Central memory CD8-positive, alpha-beta T cell (primary cell): ENCODE results near the gene HPS4.

Experiments used
- ATAC-seq: fragments of 150-1000 bp; cut with Tn5 transposase; replicated peaks from 2 replicates; pipeline ENCODE4 v1.10.0; 2022; ENCODE audit warnings: mild to moderate bottlenecking, moderate FRiP score, moderate number of reproducible peaks; ENCODE audit not compliant: poor library complexity, severe bottlenecking; ENCODE audit errors: extremely low read depth
- DNase-seq, 2 donors: peaks; one replicate each; pipeline ENCODE4 v3.0.0; 2021; ENCODE audit warnings: low spot score in 2 of 2
- H3K27ac Mint-ChIP-seq: one replicate; pipeline ENCODE4 v1.8.0; 2022; ENCODE audit warnings: low read depth, mild to moderate bottlenecking, moderate library complexity, mixed read lengths
- H3K27me3 Mint-ChIP-seq: one replicate; pipeline ENCODE4 v1.8.0; 2022; ENCODE audit warnings: mixed read lengths
- H3K36me3 Mint-ChIP-seq: one replicate; pipeline ENCODE4 v1.8.0; 2022; ENCODE audit warnings: mild to moderate bottlenecking, moderate library complexity, mixed read lengths; ENCODE audit not compliant: insufficient read depth
- H3K4me1 Mint-ChIP-seq: one replicate; pipeline ENCODE4 v1.8.0; 2022; ENCODE audit warnings: mixed read lengths
- H3K4me3 Mint-ChIP-seq: one replicate; pipeline ENCODE4 v1.8.0; 2022; ENCODE audit warnings: mild to moderate bottlenecking, moderate library complexity, mixed read lengths
- H3K9me3 Mint-ChIP-seq: one replicate; pipeline ENCODE4 v1.8.0; 2022; ENCODE audit warnings: mixed read lengths

The HPS4 gene

GRCh38 chr22:26477341-26477731, 6.2 kb downstream of the HPS4 start:
- DNase-seq (no peak), ATAC-seq (no peak)
- Mint-ChIP-seq H3K4me1 (peaks cover 26% of the 10 kb centered on the region), H3K4me3 (no peak overlapping the region), H3K36me3 (peaks cover 39% of the 10 kb centered on the region), H3K27me3 (no peaks in the 10 kb centered on the region), H3K27ac (peak overlapping the region; percentile 23), H3K9me3 (no peaks in the 10 kb centered on the region)

DNA sequence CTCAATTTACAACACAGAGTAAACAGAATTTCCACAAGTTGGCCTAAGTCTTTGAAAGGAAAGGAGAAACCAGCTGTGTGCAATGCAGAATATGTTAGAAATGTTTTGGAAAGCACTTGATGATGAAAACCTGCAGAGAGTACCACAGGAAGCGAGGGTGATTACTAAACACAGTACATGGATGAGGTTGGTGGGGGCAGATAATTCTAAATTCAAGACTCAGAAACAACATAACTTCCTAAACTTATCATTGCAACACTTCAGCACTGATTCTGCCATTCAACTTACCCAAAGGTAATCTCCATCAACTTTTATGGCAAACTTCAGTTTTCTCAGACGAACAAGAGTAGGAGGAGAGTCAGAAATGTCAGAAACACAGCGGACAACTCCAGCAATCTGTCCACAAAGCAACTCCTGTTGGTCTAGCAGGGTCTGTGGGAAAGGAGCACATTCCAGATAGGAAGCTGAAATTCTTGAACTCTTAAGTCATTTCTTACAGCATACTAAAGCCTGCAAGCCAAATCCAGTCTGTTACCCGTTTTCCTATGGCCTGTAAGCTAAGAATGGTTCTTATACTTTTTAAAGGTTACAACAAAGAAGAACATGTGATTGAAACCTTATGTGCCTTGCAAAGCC, 6.8 kb downstream of the HPS4 start:
- H3K4me1 Mint-ChIP-seq: peaks cover 21% of the 10 kb centered on the region
- H3K9me3 Mint-ChIP-seq: no peaks in the 10 kb centered on the region
- no peak overlapping the region for H3K4me3 Mint-ChIP-seq
- H3K27me3 Mint-ChIP-seq: no peaks in the 10 kb centered on the region
- no peak for ATAC-seq
- H3K27ac Mint-ChIP-seq: no peak overlapping the region
- DNase-seq: no peak
- H3K36me3 Mint-ChIP-seq: peaks cover 39% of the 10 kb centered on the region

- Mint-ChIP-seq H3K27me3 (no peaks in the 10 kb centered on the region), H3K36me3 (peaks cover 45% of the 10 kb centered on the region), H3K4me1 (peaks cover 2% of the 10 kb centered on the region), H3K27ac (no peak overlapping the region), H3K9me3 (no peaks in the 10 kb centered on the region), H3K4me3 (no peak overlapping the region)
- no peak for DNase-seq
- ATAC-seq: no peak
Observed at GRCh38 chr22:26474682-26475081, 8.9 kb downstream of the HPS4 start.

DNA sequence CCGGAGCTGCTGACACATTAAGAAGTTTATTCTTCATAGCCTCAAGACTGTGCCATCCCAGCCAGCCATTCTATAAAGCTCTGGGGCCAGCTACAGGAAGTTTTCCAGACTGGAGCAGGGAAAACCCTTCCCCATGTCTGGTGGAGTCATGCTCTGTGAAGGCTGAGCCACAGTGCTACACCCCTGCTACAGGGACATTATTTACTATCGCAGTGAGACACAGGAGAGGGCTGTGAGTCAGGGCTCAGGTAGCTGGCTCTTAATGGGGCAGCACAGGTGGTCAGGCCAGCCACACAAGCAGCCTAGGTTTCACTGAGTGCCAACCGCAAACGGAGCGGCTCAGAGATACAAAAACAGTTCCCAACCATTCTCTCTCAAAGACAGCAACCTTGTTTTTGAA, 12.1 kb downstream of the HPS4 start:
- no peak for DNase-seq
- peaks cover 54% of the 10 kb centered on the region for H3K36me3 Mint-ChIP-seq

GRCh38 chr22:26470807-26471206, 12.8 kb downstream of the HPS4 start:
- Mint-ChIP-seq H3K27me3 (no peaks in the 10 kb centered on the region), H3K4me1 (no peaks in the 10 kb centered on the region), H3K36me3 (peaks cover 57% of the 10 kb centered on the region), H3K27ac (no peak overlapping the region), H3K4me3 (no peak overlapping the region), H3K9me3 (no peaks in the 10 kb centered on the region)
- ATAC-seq (no peak), DNase-seq (no peak)

More for the DNA sequence above, 12.1 kb downstream of the HPS4 start:
- no peak overlapping the region for H3K4me3 Mint-ChIP-seq
- no peak overlapping the region for H3K27ac Mint-ChIP-seq
- ATAC-seq: no peak
- H3K9me3 Mint-ChIP-seq: no peaks in the 10 kb centered on the region
- H3K4me1 Mint-ChIP-seq: no peaks in the 10 kb centered on the region
- no peaks in the 10 kb centered on the region for H3K27me3 Mint-ChIP-seq

DNA sequence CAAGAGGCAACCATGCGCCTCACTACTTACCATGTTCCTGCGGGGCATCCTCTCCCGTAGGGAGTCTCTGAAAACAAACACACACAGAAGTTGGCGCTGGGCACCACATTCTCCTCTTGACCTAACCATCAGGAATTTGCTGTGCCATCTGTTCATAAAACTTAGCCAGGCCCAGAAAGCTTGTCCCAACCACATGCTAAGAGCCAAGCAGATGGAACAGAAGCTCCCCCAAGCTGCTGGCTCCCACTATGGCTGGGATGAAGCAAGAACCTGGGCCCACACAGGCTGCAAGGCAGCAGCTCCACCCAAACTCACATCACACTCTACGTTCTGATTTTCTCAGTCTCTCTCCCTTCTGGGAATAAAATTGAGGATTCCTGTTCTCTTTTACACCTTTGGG, 17.4 kb downstream of the HPS4 start:
- no peak overlapping the region for H3K27ac Mint-ChIP-seq
- H3K36me3 Mint-ChIP-seq: peaks cover 44% of the 10 kb centered on the region
- no peaks in the 10 kb centered on the region for H3K27me3 Mint-ChIP-seq
- H3K9me3 Mint-ChIP-seq: no peaks in the 10 kb centered on the region
- DNase-seq: no peak
- ATAC-seq: no peak
- no peaks in the 10 kb centered on the region for H3K4me1 Mint-ChIP-seq
- no peak overlapping the region for H3K4me3 Mint-ChIP-seq

GRCh38 chr22:26464312-26464711, 19.3 kb downstream of the HPS4 start:
- Mint-ChIP-seq H3K27me3 (no peaks in the 10 kb centered on the region), H3K9me3 (no peaks in the 10 kb centered on the region), H3K4me1 (no peaks in the 10 kb centered on the region), H3K27ac (no peak overlapping the region), H3K36me3 (peaks cover 35% of the 10 kb centered on the region), H3K4me3 (no peak overlapping the region)
- DNase-seq (no peak), ATAC-seq (no peak)

DNA sequence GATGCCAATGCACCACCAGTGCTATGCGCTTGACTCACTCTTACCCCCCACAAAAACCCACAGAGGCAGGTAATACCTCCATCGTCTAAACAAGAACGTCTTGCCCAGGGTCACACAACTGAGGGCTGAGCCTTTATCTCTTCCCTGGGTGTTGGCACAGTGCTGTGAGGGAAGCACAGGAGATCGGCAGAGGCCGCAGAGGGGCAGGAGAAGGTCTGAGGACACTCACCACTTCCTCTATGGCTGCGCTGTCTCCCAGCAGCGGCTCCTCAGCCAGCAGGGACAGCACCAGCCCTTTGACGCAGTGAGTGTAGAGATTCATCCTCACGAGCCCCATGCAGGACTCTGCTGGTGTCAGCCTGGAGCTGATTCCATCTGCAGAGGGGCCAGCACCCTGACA, 19.9 kb downstream of the HPS4 start:
- Mint-ChIP-seq H3K36me3 (peaks cover 29% of the 10 kb centered on the region), H3K27ac (no peak overlapping the region), H3K4me3 (no peak overlapping the region), H3K4me1 (no peaks in the 10 kb centered on the region), H3K27me3 (no peaks in the 10 kb centered on the region), H3K9me3 (no peaks in the 10 kb centered on the region)
- DNase-seq: no peak
- ATAC-seq: no peak

- Mint-ChIP-seq H3K27me3 (no peaks in the 10 kb centered on the region), H3K4me3 (no peak overlapping the region), H3K36me3 (peaks cover 26% of the 10 kb centered on the region), H3K27ac (no peak overlapping the region), H3K4me1 (no peaks in the 10 kb centered on the region), H3K9me3 (no peaks in the 10 kb centered on the region)
- no peak for DNase-seq
- no peak for ATAC-seq
Observed at GRCh38 chr22:26463101-26463661, 20.4 kb downstream of the HPS4 start.

GRCh38 chr22:26462641-26463040, 20.9 kb downstream of the HPS4 start:
- no peak overlapping the region for H3K4me3 Mint-ChIP-seq
- DNase-seq (no peak), ATAC-seq (no peak)
- no peaks in the 10 kb centered on the region for H3K9me3 Mint-ChIP-seq
- peaks cover 22% of the 10 kb centered on the region for H3K36me3 Mint-ChIP-seq
- no peaks in the 10 kb centered on the region for H3K27me3 Mint-ChIP-seq
- no peak overlapping the region for H3K27ac Mint-ChIP-seq
- H3K4me1 Mint-ChIP-seq: no peaks in the 10 kb centered on the region

GRCh38 chr22:26462051-26462450, 21.5 kb downstream of the HPS4 start:
- H3K9me3 Mint-ChIP-seq: no peaks in the 10 kb centered on the region
- DNase-seq: no peak

DNA sequence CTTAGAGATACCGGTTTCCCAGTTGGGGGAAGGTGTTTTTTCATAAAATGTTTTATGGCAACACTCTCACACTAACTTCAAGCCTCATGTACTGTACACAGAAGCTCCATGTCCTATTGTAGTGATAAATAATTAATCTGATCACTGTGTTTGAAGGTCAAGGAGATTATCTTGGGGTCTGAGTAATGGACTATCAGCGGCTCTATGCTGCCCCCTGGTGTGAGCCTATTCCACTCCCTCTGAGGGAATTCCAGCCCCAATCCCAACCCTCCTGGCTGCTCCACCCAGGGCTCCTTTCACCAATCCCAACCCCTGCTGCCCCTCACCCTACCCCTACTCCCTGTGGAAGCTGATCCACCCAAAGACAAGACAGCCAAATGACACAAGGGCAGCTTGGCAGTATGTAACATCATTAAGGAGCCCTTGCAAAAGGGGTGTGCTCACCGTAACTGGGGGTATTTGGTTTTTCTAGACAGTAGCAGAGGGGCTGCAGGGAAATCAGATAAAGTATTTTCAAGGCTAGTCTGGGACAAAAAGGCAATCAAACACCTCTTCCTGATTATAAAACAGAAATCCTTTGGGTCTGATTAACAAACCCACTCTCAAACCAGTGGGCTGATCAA, 22.3 kb downstream of the HPS4 start:
- ATAC-seq: no peak
- H3K4me1 Mint-ChIP-seq: no peaks in the 10 kb centered on the region
- H3K4me3 Mint-ChIP-seq: no peak overlapping the region
- H3K36me3 Mint-ChIP-seq: peaks cover 19% of the 10 kb centered on the region
- DNase-seq: peak in 1 of 2 donors; percentile 22
- no peak overlapping the region for H3K27ac Mint-ChIP-seq
- H3K9me3 Mint-ChIP-seq: no peaks in the 10 kb centered on the region
- no peaks in the 10 kb centered on the region for H3K27me3 Mint-ChIP-seq

More at GRCh38 chr22:26462051-26462450, 21.5 kb downstream of the HPS4 start:
- Mint-ChIP-seq H3K27me3 (no peaks in the 10 kb centered on the region), H3K4me3 (no peak overlapping the region), H3K4me1 (no peaks in the 10 kb centered on the region), H3K27ac (no peak overlapping the region), H3K36me3 (peaks cover 22% of the 10 kb centered on the region)
- ATAC-seq: no peak

GRCh38 chr22:26460202-26460601, 23.4 kb downstream of the HPS4 start:
- Mint-ChIP-seq H3K4me1 (no peaks in the 10 kb centered on the region), H3K27me3 (no peaks in the 10 kb centered on the region), H3K9me3 (no peaks in the 10 kb centered on the region), H3K4me3 (no peak overlapping the region), H3K36me3 (peaks cover 18% of the 10 kb centered on the region), H3K27ac (no peak overlapping the region)
- ATAC-seq (no peak), DNase-seq (no peak)
